ENCODE results near the gene AGT.
"Not testable (repeated sequence)": the region's sequence is repeated elsewhere in the genome, so short reads cannot be mapped to it uniquely, and the experiment has no call there.

Gene AGT

DNA sequence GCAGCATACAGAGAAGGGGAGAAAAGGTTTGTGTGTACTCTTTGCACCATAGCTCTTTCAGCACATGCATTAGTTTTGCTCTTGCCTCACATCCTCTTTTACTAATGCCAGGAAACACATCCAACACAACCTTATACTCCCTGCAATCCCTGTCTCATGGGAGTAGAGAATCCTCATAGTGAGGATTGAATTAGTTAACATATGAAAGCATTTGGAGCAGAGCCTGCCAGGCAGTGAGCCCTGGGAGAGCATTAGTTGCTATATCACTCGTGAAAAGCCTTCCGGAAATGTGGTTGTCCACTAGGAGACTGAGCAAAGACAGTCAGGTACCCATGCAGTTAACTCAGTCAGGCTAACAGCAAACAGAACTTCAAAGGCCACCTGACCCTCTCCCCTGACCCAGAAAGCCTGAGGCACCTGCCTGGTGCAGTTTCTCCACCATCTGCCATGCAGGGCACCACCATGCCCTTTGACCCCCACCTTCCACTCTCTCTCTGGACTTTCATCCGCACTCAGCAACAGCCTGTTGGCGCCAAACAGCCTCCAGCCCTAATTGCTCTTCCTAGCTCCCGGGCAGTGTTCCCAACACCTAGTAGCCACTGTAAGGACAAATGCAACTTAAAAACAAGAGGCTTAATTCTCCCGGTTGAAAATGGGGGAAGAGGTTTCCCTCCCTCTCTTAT lies 14.9 kb upstream of the AGT start:
- Histone ChIP-seq H3K4me1 (ENCODE audit: low read length) (no peaks in the 10 kb centered on the region), H3K36me3 (replicated peaks; ENCODE audit: insufficient read depth, low read length) (no peaks in the 10 kb centered on the region), H3K4me3 (ENCODE audit: low read length) (no peak overlapping the region), H3K4me2 (ENCODE audit: low read depth, low read length) (no peak overlapping the region), H2AFZ (ENCODE audit: low read length) (no peak overlapping the region), H3K27me3 (replicated peaks; ENCODE audit: insufficient read depth, low read length) (no peaks in the 10 kb centered on the region), H4K20me1 (ENCODE audit: insufficient read depth, low read length) (no peaks in the 10 kb centered on the region), H3F3A (ENCODE audit: insufficient read depth, low read length) (no peaks in the 10 kb centered on the region), H3K27ac (ENCODE audit: low read length) (no peak overlapping the region), H3K9me2 (replicated peaks; ENCODE audit: insufficient read depth, low read length) (no peaks in the 10 kb centered on the region), H3K9me3 (replicated peaks; ENCODE audit: insufficient read depth, low read length) (no peaks in the 10 kb centered on the region), H3K79me2 (ENCODE audit: low read length) (no peaks in the 10 kb centered on the region), H3K9ac (ENCODE audit: low read length) (no peak overlapping the region)
- no peak for DNase-seq
- TF ChIP-seq EZH2phosphoT487 (IDR thresholded peaks at IDR 0.05; ENCODE audit: low read length): no peak
- TF ChIP-seq, protein P1, sequence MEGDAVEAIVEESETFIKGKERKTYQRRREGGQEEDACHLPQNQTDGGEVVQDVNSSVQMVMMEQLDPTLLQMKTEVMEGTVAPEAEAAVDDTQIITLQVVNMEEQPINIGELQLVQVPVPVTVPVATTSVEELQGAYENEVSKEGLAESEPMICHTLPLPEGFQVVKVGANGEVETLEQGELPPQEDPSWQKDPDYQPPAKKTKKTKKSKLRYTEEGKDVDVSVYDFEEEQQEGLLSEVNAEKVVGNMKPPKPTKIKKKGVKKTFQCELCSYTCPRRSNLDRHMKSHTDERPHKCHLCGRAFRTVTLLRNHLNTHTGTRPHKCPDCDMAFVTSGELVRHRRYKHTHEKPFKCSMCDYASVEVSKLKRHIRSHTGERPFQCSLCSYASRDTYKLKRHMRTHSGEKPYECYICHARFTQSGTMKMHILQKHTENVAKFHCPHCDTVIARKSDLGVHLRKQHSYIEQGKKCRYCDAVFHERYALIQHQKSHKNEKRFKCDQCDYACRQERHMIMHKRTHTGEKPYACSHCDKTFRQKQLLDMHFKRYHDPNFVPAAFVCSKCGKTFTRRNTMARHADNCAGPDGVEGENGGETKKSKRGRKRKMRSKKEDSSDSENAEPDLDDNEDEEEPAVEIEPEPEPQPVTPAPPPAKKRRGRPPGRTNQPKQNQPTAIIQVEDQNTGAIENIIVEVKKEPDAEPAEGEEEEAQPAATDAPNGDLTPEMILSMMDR (IDR thresholded peaks at IDR 0.05; ENCODE audit: low read length): no peak
- no peak for TF ChIP-seq EZH2 (optimal IDR thresholded peaks at IDR 0.05; ENCODE audit: low read depth, low read length)

DNA sequence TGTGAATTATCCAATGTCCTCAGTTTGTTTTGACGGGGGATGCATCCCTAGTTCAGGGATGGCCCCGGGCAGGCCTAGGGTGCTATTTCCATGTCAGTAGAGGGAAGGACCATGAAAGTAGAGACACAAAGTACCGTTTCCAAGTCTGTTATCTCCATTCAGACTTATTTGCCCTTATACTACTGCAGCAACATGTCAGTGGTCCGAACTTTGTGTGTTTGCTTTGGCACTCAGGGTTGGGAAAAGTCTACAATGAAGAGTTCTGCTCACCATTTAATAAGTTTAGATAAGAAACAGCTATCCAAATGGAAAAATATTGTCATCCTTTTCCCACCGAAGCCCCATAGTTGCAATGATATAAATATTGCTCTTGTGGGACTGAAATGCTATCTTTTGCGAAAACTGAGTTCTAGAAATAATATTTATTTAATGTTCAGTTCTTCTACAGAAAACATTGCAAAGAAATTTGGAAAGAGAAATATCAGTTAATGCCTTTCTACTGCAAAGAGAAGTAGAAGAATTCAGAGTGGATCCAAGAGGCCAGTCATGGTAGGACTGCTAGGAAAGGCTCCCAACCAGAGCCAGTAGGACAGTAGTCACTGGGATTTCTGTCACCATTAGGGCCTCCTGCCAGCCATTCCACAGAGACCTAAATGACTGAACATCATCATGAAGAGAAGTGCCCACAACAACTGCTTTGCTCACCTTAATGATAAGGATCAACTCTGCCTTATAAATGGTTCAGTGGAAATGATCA lies 11.5 kb upstream of the AGT start:
- H3F3A ChIP-seq (ENCODE audit: insufficient read depth, low read length): no peaks in the 10 kb centered on the region
- DNase-seq: no peak
- no peaks in the 10 kb centered on the region for H3K4me1 ChIP-seq (ENCODE audit: low read length)
- H3K4me3 ChIP-seq (ENCODE audit: low read length): no peak overlapping the region
- H3K27me3 ChIP-seq (replicated peaks; ENCODE audit: insufficient read depth, low read length): no peaks in the 10 kb centered on the region
- H4K20me1 ChIP-seq (ENCODE audit: insufficient read depth, low read length): no peaks in the 10 kb centered on the region
- TF ChIP-seq, protein P1 (IDR thresholded peaks at IDR 0.05; ENCODE audit: low read length): no peak
- no peak for TF ChIP-seq EZH2phosphoT487 (IDR thresholded peaks at IDR 0.05; ENCODE audit: low read length)
- no peak overlapping the region for H3K9ac ChIP-seq (ENCODE audit: low read length)
- no peak overlapping the region for H3K4me2 ChIP-seq (ENCODE audit: low read depth, low read length)
- H3K9me2 ChIP-seq (replicated peaks; ENCODE audit: insufficient read depth, low read length): no peaks in the 10 kb centered on the region
- H3K79me2 ChIP-seq (ENCODE audit: low read length): no peaks in the 10 kb centered on the region
- no peaks in the 10 kb centered on the region for H3K36me3 ChIP-seq (replicated peaks; ENCODE audit: insufficient read depth, low read length)
- no peak overlapping the region for H3K27ac ChIP-seq (ENCODE audit: low read length)
- no peak overlapping the region for H2AFZ ChIP-seq (ENCODE audit: low read length)
- H3K9me3 ChIP-seq (replicated peaks; ENCODE audit: insufficient read depth, low read length): no peaks in the 10 kb centered on the region

DNA sequence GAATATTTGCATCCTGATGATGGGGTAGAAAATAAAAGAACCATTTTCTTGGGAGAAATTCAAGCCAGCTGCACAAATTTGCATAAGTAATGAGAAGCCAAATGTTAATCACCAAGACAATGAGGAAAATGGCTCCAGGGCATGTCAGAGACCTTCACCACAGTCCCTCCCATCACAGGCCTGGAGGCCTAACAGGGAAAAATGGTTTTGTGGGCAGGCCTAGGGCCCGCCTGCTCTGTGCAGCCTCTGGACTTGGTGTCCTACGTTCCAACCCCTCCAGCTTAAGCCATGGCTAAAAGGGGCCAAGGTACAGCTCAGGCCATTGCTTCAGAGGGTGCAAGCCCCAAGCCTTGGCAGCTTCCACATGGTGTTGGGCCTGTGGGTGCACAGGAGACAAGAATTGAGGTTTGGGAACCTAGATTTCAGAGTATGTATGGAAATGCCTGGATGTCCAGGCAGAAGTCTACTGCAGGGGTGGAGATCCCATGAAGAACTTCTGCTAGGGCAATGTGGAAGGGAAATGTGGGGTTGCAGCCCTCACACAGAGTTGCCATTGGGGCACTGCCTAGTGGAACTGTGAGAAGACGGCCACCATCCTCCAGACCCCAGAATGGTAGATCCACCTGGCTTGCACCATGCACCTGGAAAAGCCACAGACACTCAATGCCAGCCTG lies 8.1 kb upstream of the AGT start:
- not testable (repeated sequence) for H3K27me3 ChIP-seq (replicated peaks; ENCODE audit: insufficient read depth, low read length); H3K27ac ChIP-seq (ENCODE audit: low read length); H3K4me3 ChIP-seq (ENCODE audit: low read length); H3K4me1 ChIP-seq (ENCODE audit: low read length); H3K9ac ChIP-seq (ENCODE audit: low read length); H3K36me3 ChIP-seq (replicated peaks; ENCODE audit: insufficient read depth, low read length); H3K4me2 ChIP-seq (ENCODE audit: low read depth, low read length); H4K20me1 ChIP-seq (ENCODE audit: insufficient read depth, low read length); H3K9me2 ChIP-seq (replicated peaks; ENCODE audit: insufficient read depth, low read length); H3F3A ChIP-seq (ENCODE audit: insufficient read depth, low read length); H3K9me3 ChIP-seq (replicated peaks; ENCODE audit: insufficient read depth, low read length); H3K79me2 ChIP-seq (ENCODE audit: low read length); DNase-seq; H2AFZ ChIP-seq (ENCODE audit: low read length)
